Stomach (tissue), 9 donors: Measurements from ENCODE around the gene TMEM88. TPM values are rescaled to one million over a fixed set of nuclear protein-coding genes. Genes with fewer than 3 reads are reported as not detected.
A peak's percentile ranks its signal among the peaks of the same experiment; 100 is the strongest.

Experiments
- DNase-seq, 2 donors: peaks; one replicate each; pipeline versions ENCODE4 v3.0.0 to v3.0.0-alpha.2; 2013 to 2019
- H3K27ac ChIP-seq, 5 donors: fragments of 200-600 bp in 4 of 5; sonication (generic) in 4 of 5; one replicate each; pipeline ENCODE4 v1.5.1; 2013 to 2019; ENCODE audit warnings: mild to moderate bottlenecking in 1 of 5, moderate library complexity in 1 of 5
- H3K27me3 ChIP-seq, 3 donors: fragments of 200-600 bp; sonication (generic); one replicate each; pipeline ENCODE4 v1.5.1; 2017 to 2019; ENCODE audit warnings: mixed run types in 1 of 3
- H3K36me3 ChIP-seq, 4 donors: fragments of 200-600 bp; sonication (generic); 1 replicate in 3 of 4; 2 replicates in 1 of 4; pipeline ENCODE4 v1.5.1; 2016 to 2019
- H3K4me1 ChIP-seq, 4 donors: fragments of 200-600 bp; sonication (generic); one replicate each; pipeline ENCODE4 v1.5.1; 2016 to 2019
- H3K4me3 ChIP-seq, 4 donors: fragments of 200-600 bp; sonication (generic) in 3 of 4; one replicate each; pipeline ENCODE4 v1.5.1; 2016 to 2019; ENCODE audit warnings: mild to moderate bottlenecking in 1 of 4
- H3K9me3 ChIP-seq, 4 donors: fragments of 200-600 bp; sonication (generic); one replicate each; pipeline ENCODE4 v1.5.1; 2016 to 2019
- EP300 ChIP-seq: sonication (generic); formaldehyde crosslinking; IDR thresholded peaks from one replicate; pipeline ENCODE4 v1.6.1; 2017; ENCODE audit warnings: antibody characterized with exemption
- POLR2A ChIP-seq, 4 donors: fragments of 450-650 bp; IDR thresholded peaks; one replicate each; pipeline ENCODE4 v1.6.1; 2016; ENCODE audit warnings: antibody characterized with exemption in 4 of 4, control low read depth in 2 of 4, mild to moderate bottlenecking in 1 of 4, moderate library complexity in 1 of 4
- POLR2AphosphoS5 ChIP-seq, 3 donors: sonication (generic); formaldehyde crosslinking; IDR thresholded peaks; one replicate each; pipeline ENCODE4 v1.6.1; 2016; ENCODE audit warnings: antibody characterized with exemption in 3 of 3
- WGBS, 5 donors: extraction: QIAGEN DNeasy Blood & Tissue Kit in 3 of 5; methylation state at CpG; one replicate each; pipeline versions ENCODE4 v1.1.5 to v1.1.7; 2013 to 2018; 5-methylcytosine and 5-hydroxymethylcytosine counted together
- intact Hi-C: fragments of 100-400 bp; cut with DNase I; formaldehyde crosslinking; loops from one replicate; pipeline ENCODE4 v1.15.1; 2023; ENCODE audit warnings: low total_unique reads
- polyA plus RNA-seq, 3 donors: library from polyadenylated mRNA; stranded (reverse); fragments of 200-250 nt; gene quantifications; one replicate each; pipeline ENCODE4 v1.2.3, GENCODE V29; 2013
- total RNA-seq, 5 donors: library from RNA; depleted of rRNA; stranded (reverse); fragments of >200 nt; gene quantifications; one replicate each; pipeline versions ENCODE4 v1.1.0 to v1.2.3, GENCODE V29; 2014 to 2016
- TF ChIP-seq, protein P1 (sequence below), 7 experiments: fragments of 450-650 bp in 4 of 7; fragments of 200-600 bp in 3 of 7; sonication (generic) in 3 of 7; IDR thresholded peaks; one replicate each; pipeline ENCODE4 v1.5.1; 2016 to 2019; ENCODE audit warnings: antibody characterized with exemption in 7 of 7, control low read depth in 2 of 7, mild to moderate bottlenecking in 1 of 7
- donor health status: healthy with polysubstance abuse.
- donor health status: Bipolar disorder and iron deficiency.
- donor health status: healthy.

TMEM88 gene
- total and polyA plus RNA-seq, 8 donors: 1.8 to 36.0 (median 10.4) TPM; not detected in 2

DNA sequence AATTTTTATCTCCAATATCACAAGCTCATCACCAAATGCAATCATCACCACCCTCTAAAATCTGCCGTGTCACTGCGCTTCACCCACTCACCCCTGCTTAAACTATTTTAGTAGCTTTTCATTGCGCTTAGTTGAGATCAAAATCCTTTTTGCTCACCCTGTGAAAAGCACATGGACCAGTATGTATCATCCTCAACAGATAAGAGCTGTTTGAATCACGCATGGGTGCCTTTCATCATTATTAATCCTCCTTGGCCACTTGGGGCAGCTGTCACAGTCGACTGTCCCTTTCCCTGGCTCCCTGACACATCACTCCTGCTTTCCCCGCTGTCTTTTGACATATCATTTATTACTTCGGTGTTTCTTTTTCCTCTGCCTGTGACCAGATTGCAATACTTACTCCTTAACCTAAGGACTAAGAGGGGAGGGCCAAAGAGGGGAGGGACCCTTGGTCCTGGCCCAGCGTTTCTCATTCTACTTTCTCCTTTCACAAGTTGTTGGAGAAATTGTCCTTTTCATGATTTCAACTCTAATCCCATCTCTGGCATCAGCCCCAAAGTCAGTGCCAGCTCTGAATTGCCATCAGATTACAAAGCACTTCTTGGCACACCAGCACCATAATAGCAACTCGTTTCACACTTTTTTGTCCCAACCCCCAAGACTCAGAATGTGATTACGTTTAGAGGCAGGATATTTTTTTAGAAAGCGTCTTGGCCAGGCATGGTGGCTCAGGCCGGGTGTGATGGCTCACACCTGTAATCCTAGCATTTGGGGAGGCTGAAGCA, 29.5 kb upstream of the TMEM88 start:
- TF ChIP-seq, protein P1, sequence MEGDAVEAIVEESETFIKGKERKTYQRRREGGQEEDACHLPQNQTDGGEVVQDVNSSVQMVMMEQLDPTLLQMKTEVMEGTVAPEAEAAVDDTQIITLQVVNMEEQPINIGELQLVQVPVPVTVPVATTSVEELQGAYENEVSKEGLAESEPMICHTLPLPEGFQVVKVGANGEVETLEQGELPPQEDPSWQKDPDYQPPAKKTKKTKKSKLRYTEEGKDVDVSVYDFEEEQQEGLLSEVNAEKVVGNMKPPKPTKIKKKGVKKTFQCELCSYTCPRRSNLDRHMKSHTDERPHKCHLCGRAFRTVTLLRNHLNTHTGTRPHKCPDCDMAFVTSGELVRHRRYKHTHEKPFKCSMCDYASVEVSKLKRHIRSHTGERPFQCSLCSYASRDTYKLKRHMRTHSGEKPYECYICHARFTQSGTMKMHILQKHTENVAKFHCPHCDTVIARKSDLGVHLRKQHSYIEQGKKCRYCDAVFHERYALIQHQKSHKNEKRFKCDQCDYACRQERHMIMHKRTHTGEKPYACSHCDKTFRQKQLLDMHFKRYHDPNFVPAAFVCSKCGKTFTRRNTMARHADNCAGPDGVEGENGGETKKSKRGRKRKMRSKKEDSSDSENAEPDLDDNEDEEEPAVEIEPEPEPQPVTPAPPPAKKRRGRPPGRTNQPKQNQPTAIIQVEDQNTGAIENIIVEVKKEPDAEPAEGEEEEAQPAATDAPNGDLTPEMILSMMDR (IDR thresholded peaks at IDR 0.05): no peak
- peak in 1 of 3 donors; percentile 22 for TF ChIP-seq POLR2AphosphoS5 (IDR thresholded peaks at IDR 0.05)
- H3K27ac ChIP-seq: peak overlapping the region in 2 of 5 donors; percentile 14 to 25
- H3K9me3 ChIP-seq: no peaks in the 10 kb centered on the region
- H3K27me3 ChIP-seq: no peaks in the 10 kb centered on the region
- no peak overlapping the region for H3K4me3 ChIP-seq
- peaks cover 6 to 17% (median 10%) of the 10 kb centered on the region in 4 donors for H3K4me1 ChIP-seq
- DNase-seq: peak in 1 of 2 donors; percentile 18
- intact Hi-C loops: no loop called here
- no peaks in the 10 kb centered on the region for H3K36me3 ChIP-seq
- WGBS, 5 donors: 28 to 40% (median 32%) methylated on average over 12 of the region's 12 CpGs

DNA sequence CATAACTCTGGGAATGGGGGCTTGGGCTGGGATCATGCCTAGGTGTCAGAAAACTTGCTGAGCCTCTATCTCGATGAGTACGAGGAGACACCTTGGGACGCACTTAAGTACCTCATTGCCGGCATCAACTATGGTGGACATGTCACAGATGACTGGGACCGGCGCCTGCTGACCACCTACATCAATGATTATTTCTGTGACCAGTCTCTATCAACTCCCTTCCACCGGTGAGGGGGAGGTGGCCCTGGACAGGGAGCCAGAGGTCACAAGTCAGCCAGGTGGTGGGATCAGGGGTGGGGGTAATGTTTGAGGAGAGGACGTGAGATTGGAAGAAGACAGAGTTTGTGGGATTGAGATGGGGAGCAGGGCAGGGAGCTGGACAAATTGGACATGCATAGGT, 24.2 kb upstream of the TMEM88 start:
- no peaks in the 10 kb centered on the region for H3K27me3 ChIP-seq
- DNase-seq: no peak
- H3K4me3 ChIP-seq: no peak overlapping the region
- H3K36me3 ChIP-seq: no peaks in the 10 kb centered on the region
- H3K27ac ChIP-seq: no peak overlapping the region
- intact Hi-C loops: no loop called here
- no peak for TF ChIP-seq POLR2AphosphoS5 (IDR thresholded peaks at IDR 0.05)
- TF ChIP-seq, protein P1 (IDR thresholded peaks at IDR 0.05): no peak
- TF ChIP-seq EP300: no peak
- TF ChIP-seq POLR2A (IDR thresholded peaks at IDR 0.05): no peak
- H3K4me1 ChIP-seq: peaks cover 3 to 17% (median 13%) of the 10 kb centered on the region in 4 donors
- H3K9me3 ChIP-seq: no peaks in the 10 kb centered on the region
- WGBS, 5 donors: 84 to 89% (median 86%) methylated on average over 8 of the region's 8 CpGs

DNA sequence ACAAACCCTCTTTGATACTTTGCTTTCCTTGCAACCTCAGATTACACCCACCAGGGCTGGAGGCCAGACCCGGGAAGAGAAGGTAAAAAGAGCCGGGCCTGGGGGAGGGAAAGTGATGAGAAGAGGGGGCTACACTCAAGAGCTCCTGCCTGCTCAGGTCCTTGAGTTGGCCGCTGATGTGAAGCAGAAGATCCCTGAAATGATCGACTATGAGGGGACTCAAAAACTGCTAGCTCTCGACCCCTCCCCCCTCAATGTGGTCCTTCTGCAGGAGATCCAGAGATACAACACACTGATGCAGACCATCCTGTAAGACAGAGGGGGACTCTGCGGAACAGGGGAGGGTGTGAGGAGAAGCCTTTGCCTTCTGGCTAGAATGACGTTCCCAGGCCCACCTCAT, 23.6 kb upstream of the TMEM88 start:
- TF ChIP-seq, protein P1 (IDR thresholded peaks at IDR 0.05): no peak
- TF ChIP-seq EP300: no peak
- no peak for TF ChIP-seq POLR2A (IDR thresholded peaks at IDR 0.05)
- no peak for TF ChIP-seq POLR2AphosphoS5 (IDR thresholded peaks at IDR 0.05)
- peaks cover 0 to 18% (median 12%) of the 10 kb centered on the region in 4 donors for H3K4me1 ChIP-seq
- no peaks in the 10 kb centered on the region for H3K36me3 ChIP-seq
- no peak overlapping the region for H3K4me3 ChIP-seq
- no peaks in the 10 kb centered on the region for H3K27me3 ChIP-seq
- no peaks in the 10 kb centered on the region for H3K9me3 ChIP-seq
- 73 to 79% (median 75%) methylated on average over 5 to 7 of the region's 7 CpGs for WGBS, 5 donors
- H3K27ac ChIP-seq: no peak overlapping the region
- DNase-seq: peak in 1 of 2 donors; percentile 3
- intact Hi-C loops: no loop called here

DNA sequence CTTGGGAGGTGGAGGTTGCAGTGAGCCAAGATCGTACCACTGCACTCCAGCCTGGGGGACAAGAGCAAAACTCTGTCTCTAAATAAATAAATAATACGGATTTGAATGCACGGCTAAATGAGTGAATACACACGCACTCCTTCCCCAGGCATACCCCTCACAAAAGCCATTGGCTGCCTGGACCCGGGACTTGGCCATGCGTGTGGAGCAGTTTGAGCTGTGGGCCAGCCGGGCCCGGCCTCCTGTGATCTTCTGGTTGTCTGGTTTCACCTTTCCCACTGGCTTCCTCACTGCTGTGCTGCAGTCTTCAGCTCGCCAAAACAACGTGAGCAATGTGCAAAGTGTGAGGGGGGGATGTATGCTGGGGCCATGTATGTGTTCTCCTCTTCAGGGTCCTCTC, 22.4 kb upstream of the TMEM88 start:
- peaks cover 7 to 30% (median 24%) of the 10 kb centered on the region in 4 donors for H3K4me1 ChIP-seq

More for the DNA sequence above, 22.4 kb upstream of the TMEM88 start:
- 82 to 89% (median 88%) methylated on average over 9 to 10 of the region's 10 CpGs for WGBS, 5 donors
- DNase-seq: peak in 1 of 2 donors; percentile 7
- no peak overlapping the region for H3K27ac ChIP-seq
- H3K9me3 ChIP-seq: no peaks in the 10 kb centered on the region
- H3K4me3 ChIP-seq: no peak overlapping the region
- intact Hi-C loops: no loop called here
- TF ChIP-seq POLR2AphosphoS5 (IDR thresholded peaks at IDR 0.05): no peak
- TF ChIP-seq EP300: no peak
- TF ChIP-seq, protein P1 (IDR thresholded peaks at IDR 0.05): no peak
- TF ChIP-seq POLR2A (IDR thresholded peaks at IDR 0.05): no peak
- no peaks in the 10 kb centered on the region for H3K36me3 ChIP-seq
- no peaks in the 10 kb centered on the region for H3K27me3 ChIP-seq
